ENCODE results near the gene RPA1. TPM values are rescaled to one million over a fixed set of nuclear protein-coding genes. Genes with fewer than 3 reads are reported as not detected.

RPA1 gene
- polyA plus RNA-seq, 6 donors from 2014 or later = 45.1 to 56.0 (median 50.5) TPM

GRCh38 chr17:1947229-1947742, 117.5 kb downstream of the RPA1 start:
- Mint-ChIP-seq H3K36me3 (no peaks in the 10 kb centered on the region), H3K9me3 (peaks cover 0 to 7% (median 2%) of the 10 kb centered on the region in 7 donors), H3K4me3 (no peak overlapping the region), H3K4me1 (peaks cover 0 to 4% (median 0%) of the 10 kb centered on the region in 3 donors), H3K27ac (no peak overlapping the region), H3K27me3 (peaks cover 0 to 20% (median 5%) of the 10 kb centered on the region in 3 donors)
- ATAC-seq (ENCODE audit: low read depth in 2 of 2) (no peak), DNase-seq (no peak)

DNA sequence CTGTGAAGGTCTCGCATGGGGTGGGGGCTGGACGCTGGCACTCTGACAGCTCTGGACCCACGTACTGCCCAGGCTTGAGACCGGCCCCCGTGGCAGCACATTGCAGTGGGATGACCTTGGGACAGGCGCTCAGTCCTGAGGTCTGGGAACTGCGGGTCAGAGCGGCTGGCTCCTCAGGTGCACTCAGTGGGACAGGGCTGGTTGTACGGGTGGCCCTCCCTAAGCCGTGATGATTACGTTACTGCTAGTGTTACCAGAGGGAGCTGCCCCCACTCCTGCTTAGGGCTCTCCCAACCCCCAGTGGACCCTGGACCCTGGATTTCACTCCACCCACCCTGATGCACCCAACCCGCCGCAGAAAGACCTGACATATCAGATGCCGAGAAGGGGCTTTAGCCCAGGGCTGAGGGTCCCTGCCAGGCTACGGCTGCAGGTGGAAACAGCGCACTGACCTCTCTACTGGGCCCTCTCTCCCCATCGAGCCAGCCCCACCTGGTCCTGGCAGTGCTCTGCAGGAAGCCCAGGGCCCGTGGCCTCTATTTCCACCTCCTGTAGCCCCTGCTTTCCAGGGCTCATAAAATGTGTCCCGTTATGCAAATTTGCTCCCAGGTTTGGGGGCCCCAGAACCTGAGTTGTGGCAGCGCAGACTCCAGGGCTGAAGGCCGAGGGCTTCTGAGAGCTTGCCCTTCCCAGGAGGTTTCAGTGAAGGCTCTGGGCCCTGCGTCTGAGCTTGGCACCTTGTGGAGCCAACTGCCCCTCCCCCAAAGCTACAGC, 118.1 kb downstream of the RPA1 start:
- H3K36me3 Mint-ChIP-seq = no peaks in the 10 kb centered on the region
- no peak overlapping the region for H3K4me3 Mint-ChIP-seq
- DNase-seq (no peak), ATAC-seq (ENCODE audit: low read depth in 2 of 2) (no peak)
- H3K27me3 Mint-ChIP-seq = peaks cover 0 to 23% (median 5%) of the 10 kb centered on the region in 3 donors
- no peak overlapping the region for H3K27ac Mint-ChIP-seq
- H3K4me1 Mint-ChIP-seq = peaks cover 0 to 4% (median 0%) of the 10 kb centered on the region in 3 donors
- peaks cover 0 to 7% (median 2%) of the 10 kb centered on the region in 7 donors for H3K9me3 Mint-ChIP-seq

DNA sequence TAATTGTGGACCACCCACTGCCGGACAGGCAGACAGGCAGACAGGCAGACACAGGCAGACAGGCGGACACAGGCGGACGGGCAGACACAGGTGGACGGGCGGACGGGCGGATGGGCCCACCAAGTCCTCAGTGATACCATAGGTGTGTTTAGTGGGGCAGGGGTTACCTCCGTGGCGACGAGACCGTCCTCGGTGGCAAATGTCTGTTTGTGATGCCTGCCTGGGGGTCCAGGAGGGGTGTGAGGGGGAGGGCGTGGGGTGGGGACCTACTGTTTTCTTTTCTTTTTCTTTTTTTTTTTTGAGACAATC, 118.7 kb downstream of the RPA1 start:
- peaks cover 0 to 4% (median 0%) of the 10 kb centered on the region in 3 donors for H3K4me1 Mint-ChIP-seq
- H3K9me3 Mint-ChIP-seq = peaks cover 0 to 7% (median 2%) of the 10 kb centered on the region in 7 donors
- ATAC-seq (ENCODE audit: low read depth in 2 of 2) (no peak), DNase-seq (no peak)
- peaks cover 0 to 23% (median 5%) of the 10 kb centered on the region in 3 donors for H3K27me3 Mint-ChIP-seq
- H3K27ac Mint-ChIP-seq = no peak overlapping the region
- H3K4me3 Mint-ChIP-seq = no peak overlapping the region
- H3K36me3 Mint-ChIP-seq = no peaks in the 10 kb centered on the region

Other genes starting within 250 kb of the RPA1 start
- 10 to 100 TPM; 18.4 to 36.4 (median 29.1) TPM for gene SLC43A2, start 201.2 kb upstream of the RPA1 start, polyA plus RNA-seq (ENCODE audit: low read depth in 6 of 6)
- gene SCARF1, start 184.3 kb upstream of the RPA1 start, polyA plus RNA-seq (ENCODE audit: low read depth in 6 of 6) = under 1 TPM in 2 of 6 donors, not detected in 4; 0.13 to 0.32 TPM
- 1 to 10 TPM in 4 of 6 donors, under 1 TPM in 1, not detected in 1; 0.97 to 1.9 (median 1.3) TPM for gene RILP, start 180.1 kb upstream of the RPA1 start, polyA plus RNA-seq (ENCODE audit: low read depth in 6 of 6)
- 100 to 1,000 TPM in 5 of 6 donors, 10 to 100 TPM in 1; 54.2 to 184 (median 139) TPM for gene PRPF8, start 145.1 kb upstream of the RPA1 start, polyA plus RNA-seq (ENCODE audit: low read depth in 6 of 6)
- gene TLCD2, start 119.6 kb upstream of the RPA1 start, polyA plus RNA-seq (ENCODE audit: low read depth in 6 of 6) = not detected
- 10 to 100 TPM in 3 of 6 donors, 1 to 10 TPM in 3; 2.1 to 19.1 (median 9.9) TPM for gene WDR81, start 105.3 kb upstream of the RPA1 start, polyA plus RNA-seq (ENCODE audit: low read depth in 6 of 6)
- under 1 TPM in 3 of 6 donors, not detected in 3; 0.25 to 0.59 (median 0.40) TPM for gene SERPINF2, start 87.1 kb upstream of the RPA1 start, polyA plus RNA-seq (ENCODE audit: low read depth in 6 of 6)
- gene SERPINF1, start 67.9 kb upstream of the RPA1 start, polyA plus RNA-seq (ENCODE audit: low read depth in 6 of 6) = 10 to 100 TPM in 1 of 6 donors, 1 to 10 TPM in 5; 1.3 to 15.3 (median 5.4) TPM
- gene SMYD4, start 103 bp upstream of the RPA1 start, polyA plus RNA-seq (ENCODE audit: low read depth in 6 of 6) = 10 to 100 TPM in 2 of 6 donors, 1 to 10 TPM in 4; 4.0 to 15.8 (median 7.7) TPM
- gene RTN4RL1, start 195.3 kb downstream of the RPA1 start, polyA plus RNA-seq (ENCODE audit: low read depth in 6 of 6) = not detected
- gene DPH1, start 200.1 kb downstream of the RPA1 start, polyA plus RNA-seq (ENCODE audit: low read depth in 6 of 6) = 10 to 100 TPM; 22.7 to 37.7 (median 29.7) TPM
- 10 to 100 TPM; 43.0 to 66.7 (median 58.3) TPM for gene OVCA2, start 212.0 kb downstream of the RPA1 start, polyA plus RNA-seq (ENCODE audit: low read depth in 6 of 6)
- gene HIC1, start 225.1 kb downstream of the RPA1 start, polyA plus RNA-seq (ENCODE audit: low read depth in 6 of 6) = under 1 TPM in 3 of 6 donors, not detected in 3; 0.08 to 0.35 (median 0.23) TPM